NCI-H345 treated with DMSO at 0.1 percent for 48 hours (cell line): ENCODE results near the gene PFN3.

ENCODE experiments used
- DNase-seq: peaks from one replicate; lab custom pipeline; 2025; ENCODE audit not compliant: unreplicated experiment; lab: John Stamatoyannopoulos, UW

The PFN3 gene

GRCh38 chr5:177399997-177400868 is at the start of gene PFN3:
Gene PFN3 (minus strand): TSS chr5:177400661. CDS start chr5:177400576, 85 bp downstream.
- no peak for DNase-seq

GRCh38 chr5:177449140-177450061 is 48.9 kb upstream of the PFN3 start:
- DNase-seq: no peak

- no peak for DNase-seq
Observed at GRCh38 chr5:177448244-177448950, 47.9 kb upstream of the PFN3 start.

- DNase-seq: no peak
Observed at GRCh38 chr5:177447611-177448243, 47.3 kb upstream of the PFN3 start.

- peak; percentile 63 for DNase-seq
Observed at GRCh38 chr5:177447066-177447610, 46.7 kb upstream of the PFN3 start.

GRCh38 chr5:177446200-177447065 is 46.0 kb upstream of the PFN3 start, which contains the start of gene PRR7:
Gene PRR7 (plus strand): TSS chr5:177446814. CDS start chr5:177455068, 8,254 bp downstream.
- peak; percentile 56 for DNase-seq

GRCh38 chr5:177445917-177446199 is 45.4 kb upstream of the PFN3 start:
- DNase-seq: no peak

GRCh38 chr5:177445052-177445916 is 44.8 kb upstream of the PFN3 start:
- DNase-seq: no peak

- DNase-seq: no peak
Observed at GRCh38 chr5:177444106-177445051, 43.9 kb upstream of the PFN3 start.

GRCh38 chr5:177443144-177443983 is 42.9 kb upstream of the PFN3 start:
- DNase-seq: no peak

- DNase-seq: no peak
Observed at GRCh38 chr5:177442066-177442826, 41.8 kb upstream of the PFN3 start.

- DNase-seq: no peak
Observed at GRCh38 chr5:177440990-177441780, 40.7 kb upstream of the PFN3 start.

GRCh38 chr5:177440211-177440989 is 39.9 kb upstream of the PFN3 start:
- no peak for DNase-seq

- no peak for DNase-seq
Observed at GRCh38 chr5:177439518-177440053, 39.1 kb upstream of the PFN3 start.
